AG09309 (cell line): ENCODE data around the gene COPG1.

Experiments
- DNase-seq: peaks from one replicate; pipeline ENCODE4 v3.0.0-alpha.2; 2010; ENCODE audit warnings: low read depth
- H3K4me3 ChIP-seq: 2 replicates; pipeline ENCODE4 v1.5.1; 2011; ENCODE audit warnings: mild to moderate bottlenecking, low read depth, low read length, moderate library complexity; ENCODE audit not compliant: control insufficient read depth
- CTCF ChIP-seq: IDR thresholded peaks from 2 replicates; pipeline ENCODE4 v1.5.1; 2011; ENCODE audit warnings: mild to moderate bottlenecking, low read depth, low read length, inconsistent platforms; ENCODE audit not compliant: insufficient read depth, control insufficient read depth; ENCODE audit errors: missing control alignments

COPG1 gene

GRCh38 chr3:129321887-129322286 lies 72.5 kb downstream of the COPG1 start:
- H3K4me3 ChIP-seq, result no peak overlapping the region
- no peak for TF ChIP-seq CTCF
- DNase-seq, result no peak

DNA sequence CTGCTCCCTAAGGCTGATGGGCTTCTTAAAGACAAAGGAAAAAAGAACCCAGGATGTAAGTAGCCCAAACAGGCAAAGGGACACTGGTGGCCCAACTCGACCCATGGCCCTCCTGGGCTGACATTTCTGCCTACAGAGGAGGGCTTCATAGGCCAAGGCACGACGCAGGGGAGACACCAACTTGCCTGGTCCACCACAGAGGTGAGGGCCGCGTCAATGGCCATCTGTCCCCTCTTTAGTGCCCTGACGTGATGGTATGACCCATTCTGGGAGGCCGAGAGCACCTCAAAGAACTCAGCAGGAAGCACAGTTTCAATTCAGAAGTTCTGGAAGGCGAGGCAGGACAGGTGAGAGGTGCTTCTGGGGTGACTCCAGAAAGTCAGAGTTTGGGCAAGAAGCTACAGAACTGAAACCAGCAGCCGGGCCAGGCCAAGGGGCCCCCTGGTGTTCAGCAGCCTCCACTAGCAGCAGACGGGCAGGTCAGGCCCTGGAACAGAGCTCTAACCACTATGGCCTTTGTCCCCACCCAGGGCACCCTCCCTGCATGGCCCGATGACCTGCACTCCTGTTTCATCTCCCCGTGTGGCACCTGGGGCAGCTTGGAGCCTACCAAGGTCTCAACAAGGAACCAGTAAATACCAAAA lies 74.4 kb downstream of the COPG1 start:
- no peak for DNase-seq
- H3K4me3 ChIP-seq, result no peak overlapping the region
- TF ChIP-seq CTCF, result peak; percentile 41

- no peak for TF ChIP-seq CTCF
- no peak overlapping the region for H3K4me3 ChIP-seq
- DNase-seq, result no peak
These were observed 75.4 kb downstream of the COPG1 start for GRCh38 chr3:129324855-129325254.

DNA sequence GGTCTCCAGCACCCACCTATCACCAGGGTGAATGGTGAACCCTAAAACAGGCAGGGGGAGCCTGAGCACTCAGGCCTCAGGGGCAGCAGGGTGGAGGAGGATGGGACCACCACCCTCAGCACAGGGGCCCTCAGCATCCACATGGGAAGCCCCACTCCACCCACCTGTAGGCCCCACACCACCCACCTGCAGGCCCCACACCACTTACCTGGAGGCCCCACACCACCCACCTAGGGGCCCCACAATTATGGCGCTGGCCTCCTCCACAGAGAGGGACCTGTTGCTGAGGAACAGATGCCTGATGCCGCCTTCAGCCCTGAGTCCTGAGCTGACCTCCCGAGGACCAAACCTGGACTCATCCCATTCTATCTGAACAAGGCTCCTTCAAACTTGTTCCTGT lies 76.0 kb downstream of the COPG1 start:
- no peak for DNase-seq
- no peak overlapping the region for H3K4me3 ChIP-seq
- no peak for TF ChIP-seq CTCF

GRCh38 chr3:129326138-129326537 lies 76.7 kb downstream of the COPG1 start:
- TF ChIP-seq CTCF, result no peak
- no peak overlapping the region for H3K4me3 ChIP-seq
- DNase-seq, result no peak

GRCh38 chr3:129326595-129326994 lies 77.2 kb downstream of the COPG1 start:
- H3K4me3 ChIP-seq, result no peak overlapping the region
- DNase-seq, result no peak
- no peak for TF ChIP-seq CTCF
